AML-193 (cell line): Measurements from ENCODE around the gene CELF2.

Experiments used
- DNase-seq, 2 experiments: peaks; one replicate each; lab custom pipeline; 2025; lab: John Stamatoyannopoulos, UW

Gene CELF2

DNA sequence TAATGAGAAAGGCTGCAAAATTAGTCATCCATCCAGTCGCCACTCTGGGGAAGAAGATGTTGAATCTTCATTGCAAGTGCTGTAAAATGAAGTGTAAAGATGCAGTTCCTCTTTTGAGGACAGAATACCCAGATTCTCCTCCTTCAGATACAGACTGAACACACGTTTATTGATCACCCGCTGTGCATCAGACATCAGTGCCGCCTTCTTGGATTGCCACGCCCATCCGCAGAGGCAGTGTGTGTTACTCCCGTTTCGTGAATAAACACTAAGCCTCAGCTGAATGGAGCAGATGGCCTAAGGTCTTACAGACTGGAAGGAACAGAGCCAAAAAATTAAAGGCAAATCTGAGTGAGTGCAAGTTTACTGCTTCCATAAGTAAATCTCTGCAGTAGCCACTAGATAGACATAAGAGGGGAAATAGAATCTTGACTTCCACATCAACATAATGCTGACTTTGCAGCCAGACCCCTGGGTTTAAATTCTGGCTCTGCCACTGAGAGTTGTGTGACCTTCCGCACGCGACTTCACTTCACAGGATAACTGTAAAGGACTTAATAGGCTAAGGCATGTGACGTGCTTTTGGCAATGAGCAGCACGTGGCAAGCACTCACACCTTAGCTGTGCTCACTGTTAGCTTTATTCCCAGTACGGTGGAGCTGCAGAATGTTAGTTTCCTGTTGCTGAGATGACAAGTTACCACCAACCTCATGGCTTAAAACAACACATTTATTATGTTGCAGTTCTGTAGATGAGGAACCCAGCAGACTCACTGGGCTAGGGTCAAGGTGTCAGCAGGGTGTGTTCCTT is 285.9 kb downstream of the CELF2 start:
- no peak for DNase-seq

DNA sequence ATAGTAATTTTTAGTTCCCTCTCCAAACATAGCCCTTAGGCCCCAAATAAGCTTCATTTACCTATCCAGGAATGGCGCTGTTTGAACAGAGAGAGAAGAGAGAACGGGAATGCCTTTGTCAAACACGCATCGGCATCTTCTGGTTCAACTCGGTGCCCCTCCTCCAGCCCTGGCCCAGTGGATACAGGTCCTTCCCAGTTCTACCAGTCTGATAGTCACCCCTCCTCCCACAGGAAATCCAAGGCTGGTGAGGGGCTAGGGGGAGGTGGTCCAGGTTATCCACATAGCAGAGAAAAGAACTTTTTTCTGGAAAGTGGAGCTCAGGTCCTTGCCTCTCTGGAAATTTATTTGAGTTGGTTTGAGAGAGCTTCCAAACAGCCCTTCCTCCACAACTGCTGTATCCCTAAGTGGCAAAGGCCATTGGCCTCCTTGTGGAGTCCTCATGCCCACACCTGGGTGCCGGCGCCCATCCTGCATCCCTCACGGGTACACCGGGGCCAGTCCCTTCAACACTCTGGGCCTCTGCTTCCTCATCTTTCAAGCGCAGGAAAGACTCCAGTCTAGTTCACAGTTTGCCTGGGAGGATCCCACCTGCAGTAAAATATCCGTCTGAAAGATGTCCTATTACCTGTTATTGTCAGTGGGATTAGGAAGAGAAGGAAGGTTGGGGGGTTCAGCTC is 287.4 kb downstream of the CELF2 start:
- DNase-seq, result no peak

DNA sequence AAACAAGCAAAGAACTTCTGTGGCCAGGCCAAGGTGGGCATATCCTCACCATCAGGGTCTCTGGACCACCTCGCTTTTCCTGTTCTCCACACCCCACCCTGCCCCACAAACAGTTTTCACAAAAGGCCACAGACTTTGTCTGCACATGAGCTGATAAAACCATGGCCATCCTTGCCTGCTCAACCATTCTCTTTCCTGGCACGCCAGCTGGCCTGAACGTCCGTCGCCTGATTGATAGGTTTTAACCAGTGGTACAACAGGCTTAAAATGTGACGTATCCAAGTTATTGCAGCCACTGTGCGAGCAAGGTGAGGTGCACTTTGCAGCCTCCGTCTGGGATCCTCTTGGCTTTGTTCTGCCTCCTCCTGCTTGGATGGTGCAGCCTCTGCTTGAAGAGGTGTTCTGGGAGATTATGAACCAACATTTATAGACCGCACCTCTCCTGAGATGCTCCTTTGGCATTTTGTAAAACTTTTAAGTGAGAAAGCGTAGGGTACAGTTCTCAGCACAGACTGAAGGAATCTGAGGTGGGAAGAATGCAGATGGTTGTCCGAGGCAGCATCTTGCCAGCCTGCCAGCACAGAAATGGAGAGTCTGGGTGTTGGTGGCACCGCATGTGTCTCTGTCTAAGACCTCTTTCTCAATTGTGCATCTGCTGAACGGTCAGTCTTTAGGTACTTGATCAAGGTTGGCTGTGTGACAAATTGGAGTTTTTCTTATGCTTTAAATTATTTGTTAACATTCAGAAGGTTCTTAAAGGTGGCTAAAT is 288.3 kb downstream of the CELF2 start:
- DNase-seq, result no peak

DNA sequence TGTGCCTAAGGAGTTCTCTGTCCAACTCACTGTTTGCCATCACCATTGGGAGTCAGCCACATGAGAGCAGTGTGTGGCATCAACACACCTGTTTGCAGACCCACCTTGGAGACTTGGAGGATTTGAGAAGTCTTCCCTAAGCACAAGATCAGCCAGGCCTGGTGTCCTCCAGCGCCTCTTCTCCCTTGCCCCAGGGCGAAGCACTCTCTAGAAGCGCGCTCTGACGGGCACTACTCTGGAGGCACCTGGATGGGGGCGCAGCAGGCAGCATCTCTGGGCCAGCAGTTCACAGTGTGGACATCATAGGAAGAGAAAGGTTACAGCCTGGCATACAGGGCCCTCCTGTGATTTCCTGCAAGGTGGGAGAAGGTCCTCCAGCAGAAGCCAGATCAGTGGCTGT is 289.3 kb downstream of the CELF2 start:
- DNase-seq, result no peak

DNA sequence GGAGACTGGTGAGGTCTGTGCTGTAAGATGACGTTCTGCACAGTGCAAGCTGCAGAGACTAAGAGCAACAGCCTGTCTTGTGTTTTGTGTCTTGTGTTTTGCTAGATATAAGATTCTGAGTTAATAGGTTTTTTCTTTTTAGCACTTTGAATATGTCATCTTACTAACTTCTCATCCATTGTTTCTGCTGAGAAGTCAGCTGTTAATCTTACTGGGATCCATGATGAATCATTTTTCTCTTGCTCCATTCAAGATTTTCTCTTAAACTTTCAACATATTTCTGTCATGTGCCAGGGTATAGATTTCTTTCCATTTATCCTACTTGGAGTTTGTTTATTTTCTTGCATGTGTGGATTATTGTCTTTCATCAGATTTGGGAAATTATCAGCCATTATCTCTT is 290.3 kb downstream of the CELF2 start:
- no peak for DNase-seq

DNA sequence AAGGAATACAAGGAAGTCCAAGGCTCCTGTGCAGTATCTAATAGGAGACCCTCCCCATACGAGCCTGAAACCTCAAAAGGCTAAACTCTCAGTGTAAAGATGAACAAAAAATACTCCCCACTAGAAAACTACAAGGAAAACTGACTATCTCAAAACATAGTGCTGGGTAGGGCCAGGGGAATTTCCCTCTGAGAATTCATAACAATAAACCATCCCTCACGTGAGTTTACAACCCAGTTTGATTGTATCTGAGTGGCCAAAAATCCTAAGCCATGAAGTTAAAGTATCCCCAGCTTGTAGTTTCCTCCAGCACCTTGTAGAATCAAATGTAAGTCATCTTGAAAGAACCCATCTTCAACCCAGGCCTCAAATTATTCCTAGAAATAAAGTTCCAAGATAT is 293.4 kb downstream of the CELF2 start:
- DNase-seq, result no peak

DNA sequence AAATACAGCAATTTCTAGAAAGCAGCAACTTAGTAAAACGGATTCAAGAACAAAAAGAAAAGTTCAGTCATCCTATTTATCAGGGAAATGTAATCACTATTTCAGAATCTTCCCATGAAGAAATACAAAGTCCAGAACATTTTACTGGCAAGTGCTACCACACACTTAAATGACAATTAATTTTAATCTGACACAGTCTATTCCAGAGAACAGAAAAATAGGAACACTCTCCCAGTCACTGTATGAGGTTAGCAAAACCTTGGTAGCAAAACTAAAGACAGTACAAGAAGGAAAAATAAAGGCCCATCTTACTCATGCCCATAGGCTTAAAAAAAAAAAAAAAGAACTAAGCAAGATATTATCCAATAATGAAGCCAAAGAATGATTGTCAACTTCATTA is 295.8 kb downstream of the CELF2 start:
- DNase-seq, result no peak

DNA sequence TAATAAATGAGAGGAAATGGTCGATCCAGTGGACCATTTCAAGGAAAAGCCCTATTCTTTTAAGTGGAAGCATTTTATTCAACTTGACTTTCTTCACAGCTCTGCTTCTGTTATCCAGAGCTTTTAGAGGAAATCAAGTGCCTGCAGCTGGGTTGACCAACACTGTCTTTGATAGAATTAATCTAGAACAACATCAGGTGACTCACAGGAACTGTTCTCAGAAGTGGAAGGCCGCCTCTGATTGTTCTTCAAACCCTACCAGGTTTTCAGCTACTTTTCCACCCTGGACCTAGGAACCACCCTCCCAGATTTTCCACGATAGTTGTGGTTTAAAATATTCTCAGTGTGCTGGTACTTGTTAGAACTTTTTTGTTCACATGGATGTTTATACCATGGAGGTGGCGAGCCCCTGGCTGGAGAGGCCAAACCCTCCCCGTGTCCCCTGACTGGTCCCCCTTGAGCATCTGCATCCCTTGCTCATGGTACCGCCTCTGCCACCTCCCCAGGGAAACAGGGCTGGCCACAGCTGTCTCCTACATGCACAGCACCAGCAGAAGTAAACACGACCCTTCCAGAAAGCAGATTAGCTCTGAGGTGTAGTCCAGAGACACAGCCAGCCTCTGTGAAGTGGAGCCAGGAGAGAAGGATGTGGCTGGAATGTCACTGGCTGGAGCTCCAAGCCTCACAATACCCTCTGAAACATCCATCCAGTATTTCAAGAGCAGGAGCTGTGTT is 300.4 kb downstream of the CELF2 start:
- no peak for DNase-seq

DNA sequence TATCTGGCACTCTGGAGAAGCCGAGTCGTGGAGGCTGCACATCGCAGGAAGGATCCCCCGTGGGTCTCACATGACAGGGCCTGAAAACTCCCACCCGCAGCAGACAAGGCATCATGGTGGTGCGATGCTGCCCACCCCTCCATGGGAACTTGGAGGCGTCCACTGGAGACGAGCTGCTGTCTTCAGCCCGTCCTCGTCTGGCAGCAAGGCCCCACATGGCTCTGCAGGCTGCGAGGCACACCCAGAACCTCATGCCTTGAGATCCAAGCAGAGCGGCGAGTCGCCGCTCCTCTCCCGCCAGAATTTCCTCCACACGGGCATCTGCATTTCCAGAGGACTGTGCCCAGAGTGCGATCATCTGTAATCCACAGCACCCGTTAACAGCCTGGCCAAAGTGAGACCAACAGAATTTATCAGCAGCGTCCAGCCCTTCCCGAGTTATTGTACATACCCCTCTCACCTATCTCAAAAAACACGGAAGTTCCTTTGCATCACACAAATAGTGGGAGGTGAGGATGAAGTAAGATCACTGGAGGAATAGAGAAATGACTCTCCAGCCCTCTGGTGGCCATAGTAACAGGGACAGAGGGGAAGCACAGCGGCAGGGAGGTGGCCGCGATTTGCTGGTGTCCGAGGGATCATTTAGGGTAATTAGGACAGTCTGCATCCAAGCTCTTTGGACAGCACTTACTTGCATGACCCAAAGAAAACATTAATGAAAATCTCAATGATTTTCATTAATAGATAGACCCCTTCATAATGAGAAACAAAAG is 301.3 kb downstream of the CELF2 start:
- no peak for DNase-seq

DNA sequence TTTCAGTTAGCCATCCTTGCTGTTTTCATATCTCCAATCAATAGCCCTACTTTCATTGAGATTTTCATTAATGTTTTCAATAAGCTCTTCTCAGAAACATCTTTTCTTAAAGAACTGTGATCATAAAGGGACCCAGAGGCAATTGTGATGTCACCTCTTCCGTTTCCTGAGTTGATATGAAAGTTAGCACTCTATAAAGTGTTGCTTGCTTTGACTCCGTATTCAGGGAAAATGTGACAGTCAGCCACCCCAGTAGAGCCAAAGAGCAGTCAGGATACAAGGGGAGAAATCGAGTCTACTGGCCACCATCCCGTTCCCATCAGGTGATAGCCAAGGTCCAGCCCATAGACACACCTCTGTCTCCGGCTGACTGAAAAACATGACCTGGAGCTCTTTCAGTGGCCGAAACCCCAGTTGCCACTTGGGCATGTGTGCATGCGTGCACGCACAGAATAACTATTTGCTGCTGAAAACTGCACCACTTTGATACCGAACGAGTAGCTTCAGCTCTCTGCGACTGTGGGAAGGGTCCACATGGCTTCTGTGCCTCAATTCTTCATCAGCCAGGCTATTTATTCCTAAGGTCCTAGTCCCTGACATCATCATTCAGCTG is 302.4 kb downstream of the CELF2 start:
- DNase-seq, result no peak

DNA sequence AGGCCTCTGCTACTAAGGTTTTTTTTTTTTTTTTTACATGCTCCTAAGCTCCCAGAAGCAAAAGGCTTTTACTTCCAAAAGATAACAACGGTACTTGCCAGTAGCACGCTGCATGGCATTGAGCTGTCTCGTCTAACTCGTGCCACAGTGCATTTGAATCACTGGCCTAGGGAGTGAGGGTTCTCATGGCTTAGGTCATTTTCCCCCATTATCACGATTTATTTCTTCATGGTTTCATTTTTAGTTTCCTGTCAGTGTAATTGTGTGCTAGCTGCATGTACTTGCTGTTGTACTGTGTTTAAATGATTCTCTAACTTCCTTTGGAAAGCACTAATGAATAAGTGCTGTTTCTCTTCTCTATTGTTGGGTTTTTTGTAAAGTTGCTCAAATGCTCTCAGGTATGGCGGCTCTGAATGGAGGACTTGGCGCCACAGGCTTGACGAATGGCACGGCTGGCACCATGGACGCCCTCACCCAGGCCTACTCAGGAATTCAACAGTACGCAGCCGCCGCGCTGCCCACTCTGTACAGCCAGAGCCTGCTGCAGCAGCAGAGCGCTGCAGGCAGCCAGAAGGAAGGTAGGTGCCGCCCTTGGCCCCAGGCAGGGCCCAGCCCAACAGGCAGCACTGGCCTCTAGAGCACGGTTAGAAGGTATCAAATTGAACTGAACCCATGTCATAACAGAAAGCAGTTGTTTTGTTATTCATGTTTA is 303.3 kb downstream of the CELF2 start:
- no peak for DNase-seq

DNA sequence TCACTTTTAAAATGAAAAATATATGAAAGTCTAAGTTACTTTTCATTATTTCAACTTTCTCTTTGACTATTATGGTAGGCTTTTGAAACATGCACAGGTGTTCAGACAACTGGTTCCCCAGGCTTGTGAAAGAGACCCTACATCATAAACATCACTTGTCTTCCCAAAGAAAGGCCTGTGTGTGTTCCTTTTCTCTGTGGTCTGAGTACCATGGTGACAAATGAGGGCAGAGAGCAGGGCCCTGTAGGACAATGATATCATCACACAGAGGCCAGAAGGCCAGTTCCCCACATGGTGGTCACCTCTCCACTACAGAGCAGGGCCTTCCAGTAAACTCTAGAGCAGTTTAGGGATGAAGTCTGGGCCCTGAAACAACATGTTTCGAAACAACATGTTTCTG is 305.0 kb downstream of the CELF2 start:
- DNase-seq, result no peak

DNA sequence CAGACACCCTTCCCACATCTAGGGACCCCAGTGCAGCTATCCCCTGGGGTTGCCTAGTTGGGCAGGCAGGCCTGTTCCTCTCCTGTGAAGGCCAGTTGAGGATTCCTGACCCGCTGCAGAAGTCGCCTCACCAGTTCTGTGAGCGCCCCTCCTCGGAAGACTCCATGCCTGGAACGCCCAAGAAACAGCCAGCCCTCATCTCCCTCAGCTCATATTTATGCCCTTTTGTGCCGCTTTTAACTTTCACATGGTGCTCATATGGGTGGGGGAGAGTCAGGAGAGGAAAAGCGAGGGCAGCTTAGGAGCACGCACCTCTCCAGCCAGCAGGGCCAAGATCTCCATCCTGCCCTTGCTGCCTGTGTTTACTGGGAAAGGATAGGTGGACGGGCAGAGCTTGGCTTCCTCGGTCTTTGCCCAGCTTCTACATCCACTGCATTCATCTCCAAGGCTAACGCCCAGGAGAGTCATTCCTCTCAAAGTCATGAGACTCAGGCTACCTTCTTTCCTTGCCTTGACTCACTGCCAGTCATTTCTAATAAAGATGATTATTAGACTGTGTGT is 307.2 kb downstream of the CELF2 start:
- DNase-seq, result no peak

DNA sequence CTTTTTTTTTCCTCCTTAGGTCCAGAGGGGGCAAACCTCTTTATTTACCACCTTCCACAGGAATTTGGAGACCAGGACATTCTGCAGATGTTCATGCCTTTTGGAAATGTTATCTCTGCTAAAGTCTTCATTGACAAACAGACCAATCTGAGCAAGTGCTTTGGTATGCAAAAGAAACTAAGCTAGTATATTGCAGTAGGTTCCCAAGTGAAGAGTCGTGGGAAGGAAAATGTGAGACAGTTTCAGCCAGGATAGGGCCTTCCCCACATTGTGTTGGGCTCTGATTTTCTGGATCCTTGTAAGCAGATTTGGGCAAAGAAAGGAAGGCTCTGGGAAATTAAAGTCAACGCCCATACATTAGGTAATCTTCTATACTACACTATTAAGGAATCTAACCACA is 308.1 kb downstream of the CELF2 start:
- no peak for DNase-seq

DNA sequence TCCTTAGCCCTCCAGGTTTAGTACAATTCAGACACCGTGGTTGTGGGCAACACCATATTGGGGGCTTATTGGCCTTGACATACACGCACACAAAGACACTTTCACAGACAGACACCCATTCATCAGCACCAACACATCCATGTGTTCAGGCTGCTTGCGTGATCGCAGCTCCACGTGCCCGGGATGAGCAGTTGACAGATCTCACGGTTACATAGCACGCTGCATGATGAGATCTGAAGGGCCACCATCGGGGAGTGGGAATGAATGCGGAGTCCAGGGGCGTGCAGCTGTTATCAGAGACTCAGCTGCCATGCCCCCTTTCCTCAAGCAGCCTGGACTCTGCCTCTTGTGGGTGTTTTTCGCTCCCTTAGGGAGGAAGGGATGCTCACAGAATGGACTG is 308.6 kb downstream of the CELF2 start:
- DNase-seq, result no peak

DNA sequence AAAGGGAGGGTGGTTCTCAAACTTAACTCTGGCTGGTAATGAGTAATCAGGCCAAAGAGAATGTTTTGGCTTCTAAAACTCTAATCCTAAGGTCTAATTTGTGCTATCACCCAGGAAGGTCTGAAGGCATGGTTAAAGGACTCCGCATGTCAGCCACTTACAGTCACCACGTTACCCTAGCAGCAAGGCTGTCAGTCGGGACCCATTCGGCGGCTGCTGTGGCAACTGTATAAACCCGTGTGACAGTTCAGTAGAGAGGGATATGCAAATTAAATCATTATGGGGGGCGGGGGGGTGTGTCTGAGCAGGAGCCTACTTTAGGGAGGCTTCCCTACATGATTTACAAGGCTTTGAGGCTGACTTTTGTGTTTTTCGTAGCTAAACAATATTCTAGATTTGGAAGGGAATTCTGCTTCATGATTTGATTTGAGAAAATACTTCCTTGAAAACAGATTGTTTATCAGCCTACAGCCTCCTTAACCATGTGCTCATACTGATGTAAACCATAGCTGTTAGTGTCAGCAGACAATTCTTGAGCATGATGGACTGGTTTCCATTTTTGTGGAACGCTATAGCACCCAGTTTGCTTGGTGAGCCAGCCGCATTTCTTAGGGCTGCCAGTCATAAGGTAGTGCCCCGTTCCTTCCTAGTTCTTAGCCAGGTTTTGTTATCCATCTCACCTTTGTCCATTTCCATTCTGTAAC is 309.4 kb downstream of the CELF2 start:
- no peak for DNase-seq

DNA sequence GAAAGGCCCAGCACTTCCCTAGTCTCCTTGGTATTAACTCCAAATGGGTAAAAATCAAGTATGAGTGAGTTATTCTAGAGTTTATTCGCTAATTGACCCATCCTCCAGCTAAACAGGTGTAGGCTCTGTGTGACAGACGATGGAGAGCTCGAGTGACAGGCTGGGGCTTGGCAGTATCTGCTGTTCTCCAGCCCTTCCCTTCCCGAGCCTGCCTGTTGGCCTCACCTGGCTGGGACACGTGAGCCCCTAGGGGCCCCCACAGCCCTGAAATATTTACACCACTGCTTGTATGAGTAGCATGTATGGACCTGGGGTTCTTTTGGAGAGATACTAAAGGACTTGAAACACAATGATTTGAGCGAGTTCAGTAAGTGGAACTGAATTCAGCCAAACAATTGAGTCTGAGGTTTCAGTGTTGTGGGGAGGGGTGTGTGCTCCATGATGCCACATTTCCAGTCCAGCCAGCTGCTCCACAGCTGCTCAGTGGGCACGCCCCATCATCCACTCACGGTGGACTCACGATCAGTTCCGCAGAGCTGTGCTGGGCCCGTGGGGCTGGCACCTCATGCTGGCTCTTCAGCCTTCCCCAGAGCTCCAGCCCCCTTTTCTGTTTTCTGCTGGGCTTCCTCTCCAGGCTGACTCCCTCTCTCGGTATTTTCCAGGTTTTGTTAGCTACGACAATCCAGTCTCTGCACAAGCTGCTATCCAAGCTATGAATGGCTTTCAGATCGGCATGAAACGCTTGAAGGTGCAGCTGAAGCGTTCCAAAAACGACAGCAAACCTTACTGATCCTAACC is 310.8 kb downstream of the CELF2 start:
- DNase-seq, result no peak

DNA sequence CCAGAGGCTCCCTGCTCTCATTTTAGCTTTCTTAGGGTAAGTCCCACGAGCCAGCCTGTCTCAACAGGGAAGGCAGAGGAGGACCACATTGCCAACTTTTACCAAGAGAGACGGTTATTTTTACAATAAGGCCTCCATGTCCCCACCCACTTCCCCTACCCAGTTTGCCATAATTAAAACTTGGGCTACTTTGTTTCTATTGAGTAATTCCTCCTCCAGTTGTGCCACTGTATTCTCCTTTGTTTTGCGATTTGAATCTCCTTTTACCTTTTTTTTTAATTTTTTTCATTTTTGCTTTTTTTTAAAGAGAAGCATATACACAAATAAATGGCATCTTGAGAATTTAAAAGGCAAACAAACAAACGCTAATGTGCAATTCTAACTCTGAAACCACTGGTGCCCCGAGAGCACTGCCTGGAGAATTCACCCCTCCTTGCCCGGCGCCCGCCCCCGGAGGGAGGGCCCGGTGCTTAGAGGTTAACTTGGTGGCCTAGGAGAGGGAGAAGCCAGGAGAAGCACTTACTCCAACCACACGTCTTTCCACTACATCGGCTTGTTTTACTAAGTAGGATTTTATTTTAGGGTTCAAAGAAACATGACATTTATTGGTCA is 311.5 kb downstream of the CELF2 start:
- DNase-seq, result no peak
